Stomach (tissue), 4 donors: ENCODE data around the gene CYTH3.

Source experiments
- CTCF ChIP-seq, 7 experiments: fragments of 450-650 bp in 4 of 7; fragments of 200-600 bp in 3 of 7; sonication (generic) in 3 of 7; IDR thresholded peaks; one replicate each; pipeline ENCODE4 v1.5.1; 2016 to 2019; ENCODE audit warnings: antibody characterized with exemption in 7 of 7, control low read depth in 2 of 7, mild to moderate bottlenecking in 1 of 7
- EP300 ChIP-seq: sonication (generic); formaldehyde crosslinking; IDR thresholded peaks from one replicate; pipeline ENCODE4 v1.6.1; 2017; ENCODE audit warnings: antibody characterized with exemption
- POLR2A ChIP-seq, 4 donors: fragments of 450-650 bp; IDR thresholded peaks; one replicate each; pipeline ENCODE4 v1.6.1; 2016; ENCODE audit warnings: antibody characterized with exemption in 4 of 4, control low read depth in 2 of 4, mild to moderate bottlenecking in 1 of 4, moderate library complexity in 1 of 4
- POLR2AphosphoS5 ChIP-seq, 3 donors: sonication (generic); formaldehyde crosslinking; IDR thresholded peaks; one replicate each; pipeline ENCODE4 v1.6.1; 2016; ENCODE audit warnings: antibody characterized with exemption in 3 of 3

- TF ChIP-seq CTCF (IDR thresholded peaks at IDR 0.05) (no peak), POLR2A (IDR thresholded peaks at IDR 0.05) (no peak), EP300 (no peak), POLR2AphosphoS5 (IDR thresholded peaks at IDR 0.05) (no peak)
Observed at GRCh38 chr7:6268023-6268900, 4.2 kb downstream of the CYTH3 start.
